Measurements from ENCODE around the gene BPGM.

DNA sequence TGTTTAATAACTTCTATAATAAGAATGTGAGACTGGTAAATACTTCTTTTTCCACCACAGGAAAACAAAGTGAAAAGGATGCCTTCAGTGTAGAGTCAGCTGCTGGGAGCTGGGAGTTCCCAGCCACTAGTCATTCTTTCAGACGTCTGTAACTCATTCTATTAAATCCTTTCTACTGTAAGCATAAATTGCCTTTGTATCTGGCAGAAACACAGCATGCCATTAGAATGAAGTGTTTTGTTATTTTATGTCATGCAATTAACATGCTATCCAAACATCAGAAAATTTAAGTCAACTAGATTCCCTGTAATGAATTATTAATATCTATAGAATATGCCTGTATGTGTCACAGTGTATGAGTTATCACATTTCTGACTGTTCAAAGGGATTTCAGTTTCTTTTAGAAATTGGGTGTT lies 14.3 kb downstream of the BPGM start:
- TF ChIP-seq, protein P1, sequence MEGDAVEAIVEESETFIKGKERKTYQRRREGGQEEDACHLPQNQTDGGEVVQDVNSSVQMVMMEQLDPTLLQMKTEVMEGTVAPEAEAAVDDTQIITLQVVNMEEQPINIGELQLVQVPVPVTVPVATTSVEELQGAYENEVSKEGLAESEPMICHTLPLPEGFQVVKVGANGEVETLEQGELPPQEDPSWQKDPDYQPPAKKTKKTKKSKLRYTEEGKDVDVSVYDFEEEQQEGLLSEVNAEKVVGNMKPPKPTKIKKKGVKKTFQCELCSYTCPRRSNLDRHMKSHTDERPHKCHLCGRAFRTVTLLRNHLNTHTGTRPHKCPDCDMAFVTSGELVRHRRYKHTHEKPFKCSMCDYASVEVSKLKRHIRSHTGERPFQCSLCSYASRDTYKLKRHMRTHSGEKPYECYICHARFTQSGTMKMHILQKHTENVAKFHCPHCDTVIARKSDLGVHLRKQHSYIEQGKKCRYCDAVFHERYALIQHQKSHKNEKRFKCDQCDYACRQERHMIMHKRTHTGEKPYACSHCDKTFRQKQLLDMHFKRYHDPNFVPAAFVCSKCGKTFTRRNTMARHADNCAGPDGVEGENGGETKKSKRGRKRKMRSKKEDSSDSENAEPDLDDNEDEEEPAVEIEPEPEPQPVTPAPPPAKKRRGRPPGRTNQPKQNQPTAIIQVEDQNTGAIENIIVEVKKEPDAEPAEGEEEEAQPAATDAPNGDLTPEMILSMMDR (IDR thresholded peaks at IDR 0.05; ENCODE audit: insufficient read depth, low read length, poor library complexity, severe bottlenecking): no peak
- no peak for TF ChIP-seq EZH2phosphoT487 (conservative IDR thresholded peaks at IDR 0.05; ENCODE audit: low read length)
